Left ventricle myocardium inferior (tissue), 1 donor: Measurements from ENCODE around the gene GPX5. TPM values are rescaled to one million over a fixed set of nuclear protein-coding genes. Genes with fewer than 3 reads are reported as not detected.

Source experiments
- DNase-seq: peaks from one replicate; pipeline ENCODE4 v3.0.0-alpha.2; 2020
- H3K27ac ChIP-seq: fragments of 200-600 bp; replicated peaks from 2 replicates; pipeline ENCODE4 v1.8.0; 2021
- H3K27me3 ChIP-seq: fragments of 200-600 bp; 2 replicates; pipeline ENCODE4 v1.8.0; 2021; ENCODE audit warnings: low read depth
- H3K36me3 ChIP-seq: fragments of 200-600 bp; 2 replicates; pipeline ENCODE4 v1.8.0; 2021
- H3K4me1 ChIP-seq: fragments of 200-600 bp; 2 replicates; pipeline ENCODE4 v1.8.0; 2021
- H3K4me3 ChIP-seq: fragments of 200-600 bp; 2 replicates; pipeline ENCODE4 v1.8.0; 2021; ENCODE audit warnings: mild to moderate bottlenecking, moderate library complexity
- H3K9me3 ChIP-seq: fragments of 200-600 bp; replicated peaks from 2 replicates; pipeline ENCODE4 v1.8.0; 2021
- CTCF ChIP-seq: fragments of 200-600 bp; IDR thresholded peaks from 2 replicates; pipeline ENCODE4 v1.8.0; 2021; ENCODE audit warnings: antibody characterized with exemption, mild to moderate bottlenecking, borderline replicate concordance
- intact Hi-C: fragments of 100-400 bp; cut with micrococcal nuclease; formaldehyde crosslinking; loops from one replicate; pipeline ENCODE4 v1.11.0; 2022
- total RNA-seq: library from RNA; stranded (reverse); fragmentation: NEBNext Ultra II Directional; extraction: Animal tissue kit (Norgen Biotek cat#: 25700); gene quantifications from one replicate; pipeline ENCODE4 v1.2.1, GENCODE V29; 2021
- donor health status: DM: no; HTN: yes; CAD: no; lungs with severe emphysema.

The GPX5 gene
- total RNA-seq, 1 donor from 2014 or later, result not detected

DNA sequence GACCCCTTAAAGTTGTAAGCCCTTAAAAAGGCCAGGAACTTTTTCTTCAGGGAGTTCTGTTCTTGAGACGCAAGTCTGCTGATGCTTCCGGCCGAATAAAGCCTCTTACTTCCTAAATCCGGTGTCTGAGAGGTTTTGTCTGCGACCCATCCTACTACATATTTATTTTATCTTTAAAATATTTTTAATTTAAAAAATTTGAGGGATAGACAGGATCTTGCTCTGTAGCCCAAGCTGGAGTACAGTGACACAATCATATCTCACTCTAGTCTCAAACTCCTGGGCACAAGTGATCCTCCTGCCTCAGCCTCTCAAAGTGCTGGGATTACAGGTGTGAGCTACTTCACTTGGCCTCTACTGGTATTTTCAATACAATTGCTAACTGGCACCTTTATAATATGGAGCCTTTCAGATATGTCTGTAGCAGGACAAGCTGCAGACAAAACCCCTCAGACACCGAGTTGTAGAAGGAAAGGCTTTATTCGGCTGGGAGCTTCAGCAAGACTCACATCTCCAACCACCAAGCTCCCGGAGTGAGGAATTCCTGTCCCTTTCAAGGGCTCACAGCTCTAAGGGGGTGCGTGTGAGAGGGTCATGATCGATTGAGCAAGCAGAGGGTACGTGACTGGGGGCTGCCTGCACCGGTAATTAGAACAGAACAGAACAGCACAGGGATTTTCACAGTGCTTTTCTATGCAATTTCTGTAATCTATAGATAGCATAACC lies 41.0 kb downstream of the GPX5 start:
- DNase-seq, result no peak
- Histone ChIP-seq H3K4me1 (no peaks in the 10 kb centered on the region), H3K27ac (no peak overlapping the region), H3K27me3 (peaks cover 36% of the 10 kb centered on the region), H3K4me3 (no peak overlapping the region), H3K36me3 (no peaks in the 10 kb centered on the region), H3K9me3 (no peaks in the 10 kb centered on the region)
- intact Hi-C loops, result no loop called here
- no peak for TF ChIP-seq CTCF

DNA sequence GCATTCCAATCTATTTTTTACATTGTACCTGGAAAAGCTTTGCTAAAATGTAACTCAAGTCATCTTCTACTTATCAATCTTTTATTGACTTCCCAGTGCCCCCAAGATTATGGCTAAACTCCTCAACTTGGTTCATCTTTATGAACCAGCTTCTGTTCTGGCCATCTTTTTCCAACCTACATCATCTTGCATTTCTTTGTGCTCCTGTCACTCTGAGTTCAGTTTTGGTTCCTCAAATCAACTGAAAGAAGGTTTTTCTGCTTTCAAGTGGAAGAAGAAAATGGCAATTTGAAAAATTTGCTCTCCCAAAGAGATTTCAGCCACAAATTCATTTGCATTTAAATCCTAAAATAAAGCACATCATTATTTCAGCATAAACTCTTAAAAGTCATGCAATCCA lies 41.8 kb downstream of the GPX5 start:
- no peak for DNase-seq
- no peaks in the 10 kb centered on the region for H3K36me3 ChIP-seq
- TF ChIP-seq CTCF, result no peak
- no peak overlapping the region for H3K27ac ChIP-seq
- no peak overlapping the region for H3K4me3 ChIP-seq
- peaks cover 33% of the 10 kb centered on the region for H3K27me3 ChIP-seq
- intact Hi-C loops, result no loop called here
- H3K9me3 ChIP-seq, result no peaks in the 10 kb centered on the region
- H3K4me1 ChIP-seq, result no peaks in the 10 kb centered on the region

DNA sequence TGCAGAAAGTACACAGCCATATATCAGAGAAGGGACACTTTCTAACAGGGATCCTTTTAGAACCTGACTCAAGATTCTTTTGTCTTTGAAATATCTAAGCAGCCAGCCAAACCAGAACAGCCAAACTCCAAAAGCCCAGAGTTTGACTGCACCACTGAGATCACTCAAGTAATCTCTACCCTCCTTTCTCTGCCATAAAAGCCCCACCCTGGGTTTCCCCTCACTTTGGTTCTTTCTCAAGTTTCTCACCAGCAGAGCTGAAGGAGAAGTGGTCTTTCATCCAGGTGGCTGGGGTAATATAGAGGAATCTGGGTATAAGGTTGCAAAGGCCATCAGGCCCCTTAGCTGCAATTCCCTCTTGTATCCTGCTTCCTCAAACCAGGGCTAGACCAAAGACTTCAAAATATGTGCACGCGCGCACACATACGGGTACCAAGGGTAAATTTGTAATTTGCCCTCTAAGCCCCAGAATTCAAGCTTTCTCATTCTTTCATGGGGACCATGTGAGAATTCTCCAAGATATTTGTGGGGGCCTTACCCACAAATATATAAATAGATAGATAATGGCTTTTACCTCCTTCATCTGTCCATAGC lies 42.9 kb downstream of the GPX5 start:
- TF ChIP-seq CTCF, result no peak
- Histone ChIP-seq H3K36me3 (no peaks in the 10 kb centered on the region), H3K4me1 (no peaks in the 10 kb centered on the region), H3K4me3 (no peak overlapping the region), H3K9me3 (no peaks in the 10 kb centered on the region), H3K27ac (no peak overlapping the region), H3K27me3 (peaks cover 32% of the 10 kb centered on the region)
- intact Hi-C loops, result no loop called here
- DNase-seq, result no peak

GRCh38 chr6:28569748-28570147 lies 44.1 kb downstream of the GPX5 start:
- no peak overlapping the region for H3K27ac ChIP-seq
- no peaks in the 10 kb centered on the region for H3K4me1 ChIP-seq
- no peaks in the 10 kb centered on the region for H3K36me3 ChIP-seq
- no peak for TF ChIP-seq CTCF
- no peaks in the 10 kb centered on the region for H3K9me3 ChIP-seq
- no peak for DNase-seq
- intact Hi-C loops, result no loop called here
- peaks cover 29% of the 10 kb centered on the region for H3K27me3 ChIP-seq
- H3K4me3 ChIP-seq, result no peak overlapping the region

- DNase-seq, result no peak
- Histone ChIP-seq H3K4me1 (no peaks in the 10 kb centered on the region), H3K27ac (no peak overlapping the region), H3K4me3 (no peak overlapping the region), H3K9me3 (no peaks in the 10 kb centered on the region), H3K36me3 (no peaks in the 10 kb centered on the region), H3K27me3 (peaks cover 22% of the 10 kb centered on the region)
- no peak for TF ChIP-seq CTCF
- intact Hi-C loops, result no loop called here
Observed at GRCh38 chr6:28580475-28580874, 54.8 kb downstream of the GPX5 start.
